Retinal pigment epithelial cell (primary cell): ENCODE results near the gene CYTH1.

Experiments used
- DNase-seq: peaks from one replicate; pipeline ENCODE4 v3.0.0-alpha.2; 2010; ENCODE audit warnings: low read depth
- H3K4me3 ChIP-seq: 2 replicates; pipeline ENCODE4 v1.5.1; 2011; ENCODE audit warnings: mild to moderate bottlenecking, low read length, control low read depth, moderate library complexity
- CTCF ChIP-seq: conservative IDR thresholded peaks from 2 replicates; pipeline ENCODE4 v1.5.1; 2011; ENCODE audit warnings: low read depth, low read length, control low read depth, inconsistent platforms

Gene CYTH1

GRCh38 chr17:78641666-78642065 is 140.4 kb downstream of the CYTH1 start:
- no peak for DNase-seq
- TF ChIP-seq CTCF = no peak
- H3K4me3 ChIP-seq = no peak overlapping the region

GRCh38 chr17:78641243-78641642 is 140.8 kb downstream of the CYTH1 start:
- H3K4me3 ChIP-seq = no peak overlapping the region

GRCh38 chr17:78640700-78641099 is 141.4 kb downstream of the CYTH1 start:
- TF ChIP-seq CTCF = no peak
- DNase-seq = no peak
- H3K4me3 ChIP-seq = no peak overlapping the region

More at GRCh38 chr17:78641243-78641642, 140.8 kb downstream of the CYTH1 start:
- no peak for DNase-seq
- no peak for TF ChIP-seq CTCF

DNA sequence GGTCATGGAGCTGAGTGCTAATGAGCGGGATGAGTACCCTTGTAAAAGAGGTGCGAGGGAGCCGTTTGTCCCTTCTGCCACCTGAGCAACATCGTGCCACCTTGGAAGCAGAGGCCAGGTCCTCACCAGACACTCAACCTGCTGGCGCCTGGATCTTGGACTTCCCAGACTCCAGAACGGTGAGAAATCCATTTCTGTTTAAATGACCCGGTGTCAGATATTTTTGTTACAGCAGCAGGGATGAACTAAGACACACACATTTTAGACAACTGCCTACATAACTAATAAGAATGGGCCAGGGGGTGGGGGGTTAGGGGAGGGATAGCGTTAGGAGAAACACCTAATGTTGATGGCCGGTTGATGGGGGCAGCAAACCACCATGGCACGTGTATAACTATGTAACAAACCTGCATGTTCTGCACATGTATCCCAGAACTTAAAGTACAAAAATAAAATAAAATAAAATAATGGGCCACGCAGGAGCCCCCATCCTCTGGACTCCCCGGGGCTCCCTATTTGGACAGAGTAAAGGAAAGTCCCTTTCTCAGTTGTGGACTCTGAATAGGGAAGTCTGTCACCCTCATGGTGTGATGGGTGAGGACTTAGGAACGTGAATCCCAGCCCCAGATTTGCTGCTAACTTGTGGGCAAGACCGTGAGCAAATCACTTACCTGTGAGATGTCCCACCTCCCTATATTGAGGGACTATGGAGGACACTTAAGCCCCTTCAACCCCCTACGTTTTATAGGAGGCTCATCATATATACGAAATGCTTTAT is 144.2 kb downstream of the CYTH1 start:
- TF ChIP-seq CTCF = no peak
- no peak overlapping the region for H3K4me3 ChIP-seq
- no peak for DNase-seq

DNA sequence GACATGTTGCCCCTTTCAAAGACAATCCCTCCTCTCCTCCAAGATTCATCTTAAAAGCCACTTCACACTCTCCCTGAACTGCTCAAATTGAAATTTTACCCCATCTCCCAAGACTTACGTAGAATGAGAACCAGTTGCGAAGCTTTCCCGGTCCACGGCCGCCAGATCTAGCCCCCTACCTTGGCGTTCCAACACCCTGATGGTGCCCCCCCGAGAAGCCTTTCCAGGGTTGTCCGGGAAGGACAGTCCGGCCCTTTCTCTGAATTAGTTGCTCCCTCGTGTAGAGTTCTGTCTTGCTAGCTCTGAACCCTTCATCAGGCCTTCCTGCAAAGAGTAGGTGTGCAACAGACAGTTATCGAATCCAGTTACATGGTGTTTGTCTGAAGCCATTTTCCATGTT is 144.9 kb downstream of the CYTH1 start:
- no peak for TF ChIP-seq CTCF
- no peak overlapping the region for H3K4me3 ChIP-seq
- no peak for DNase-seq

- H3K4me3 ChIP-seq = no peak overlapping the region
- TF ChIP-seq CTCF = no peak
- no peak for DNase-seq
Observed at GRCh38 chr17:78634154-78634553, 147.9 kb downstream of the CYTH1 start.

DNA sequence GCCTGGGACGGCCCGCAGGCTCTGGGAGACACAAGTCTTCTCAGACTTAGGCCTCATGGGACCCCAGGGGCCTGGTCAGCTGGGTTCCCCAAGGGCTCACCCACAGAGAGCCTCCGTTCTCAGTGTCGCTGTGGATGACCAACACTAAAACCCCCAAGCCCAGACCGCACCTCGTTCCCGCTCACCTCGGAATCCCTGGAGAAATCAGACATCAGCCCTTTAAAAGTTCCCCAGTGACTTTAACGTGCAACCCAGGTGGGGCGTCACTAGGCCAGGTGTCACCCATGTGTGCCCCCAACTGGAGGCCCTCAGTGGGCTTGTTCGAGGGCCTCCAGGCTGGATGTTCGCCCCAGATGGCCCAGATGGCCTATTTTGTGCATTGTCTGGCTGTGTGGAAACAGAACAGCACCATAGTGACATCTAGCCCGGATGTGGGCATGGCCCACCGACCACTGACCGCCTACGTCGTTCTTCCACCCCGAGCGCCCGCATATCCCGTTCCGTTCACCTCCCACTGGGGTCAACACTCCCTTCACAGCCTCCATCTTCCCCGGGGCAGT is 152.6 kb downstream of the CYTH1 start:
- no peak for DNase-seq
- H3K4me3 ChIP-seq = no peak overlapping the region
- no peak for TF ChIP-seq CTCF
